GM12878 (cell line): ENCODE data around the gene HSPA2. TPM values are rescaled to one million over a fixed set of nuclear protein-coding genes. Genes with fewer than 3 reads are reported as not detected.

Experiments used
- BMI1 ChIP-seq: fragments of 450-650 bp; IDR thresholded peaks from 2 replicates; pipeline ENCODE4 v1.6.1; 2016; ENCODE audit warnings: mild to moderate bottlenecking, moderate library complexity, borderline replicate concordance
- CBFB ChIP-seq: IDR thresholded peaks from 2 replicates; pipeline ENCODE4 v1.6.1; 2016; ENCODE audit warnings: antibody characterized with exemption, low read depth
- CEBPB ChIP-seq, 2 experiments: fragments of 150-350 bp in 1 of 2; IDR thresholded peaks; 2 replicates each; pipeline ENCODE4 v1.6.1; 2012 to 2014; ENCODE audit warnings: low read depth in 2 of 2, low read length in 2 of 2, borderline replicate concordance in 1 of 2, inconsistent platforms in 1 of 2
- CHD1 ChIP-seq: IDR thresholded peaks from 2 replicates; pipeline ENCODE4 v1.6.1; 2012; ENCODE audit warnings: low read depth, low read length, improper control_type of control experiment
- CREM ChIP-seq: IDR thresholded peaks from 2 replicates; pipeline ENCODE4 v1.6.1; 2014; ENCODE audit warnings: antibody characterized with exemption, low read depth
- DPF2 ChIP-seq: fragments of 450-650 bp; IDR thresholded peaks from 2 replicates; pipeline ENCODE4 v1.6.1; 2017; ENCODE audit warnings: mild to moderate bottlenecking
- EGR1 ChIP-seq, 2 experiments: IDR thresholded peaks; 1 replicate in 1 of 2; 2 replicates in 1 of 2; pipeline ENCODE4 v1.6.1; 2011 to 2012; ENCODE audit warnings: low read depth in 2 of 2, low read length in 2 of 2, borderline replicate concordance in 1 of 2, mild to moderate bottlenecking in 1 of 2, moderate library complexity in 1 of 2
- ELK1 ChIP-seq: IDR thresholded peaks from 2 replicates; pipeline ENCODE4 v1.6.1; 2012; ENCODE audit warnings: low read depth, low read length, improper control_type of control experiment
- HDAC6 ChIP-seq: fragments of 200-600 bp; sonication (generic); IDR thresholded peaks from one replicate; pipeline ENCODE4 v1.8.0; 2017; ENCODE audit warnings: antibody characterized with exemption; ENCODE audit not compliant: unreplicated experiment
- HDGF ChIP-seq: fragments of 450-650 bp; IDR thresholded peaks from 2 replicates; pipeline ENCODE4 v1.6.1; 2016; ENCODE audit warnings: antibody characterized with exemption
- JUND ChIP-seq: IDR thresholded peaks from 2 replicates; pipeline ENCODE4 v1.6.1; 2012; ENCODE audit warnings: low read depth, mild to moderate bottlenecking, low read length, improper control_type of control experiment, moderate library complexity
- MTA2 ChIP-seq: fragments of 450-650 bp; IDR thresholded peaks from 2 replicates; pipeline ENCODE4 v1.6.1; 2016; ENCODE audit warnings: low read depth, mild to moderate bottlenecking, moderate library complexity
- MYC ChIP-seq: IDR thresholded peaks from 2 replicates; pipeline ENCODE4 v1.6.1; 2011; ENCODE audit warnings: mild to moderate bottlenecking, low read length, moderate library complexity, inconsistent platforms; ENCODE audit not compliant: insufficient read depth, insufficient replicate concordance, insufficient read length, severe bottlenecking
- PKNOX1 ChIP-seq: fragments of 450-650 bp; IDR thresholded peaks from 2 replicates; pipeline ENCODE4 v1.6.1; 2016; ENCODE audit warnings: mild to moderate bottlenecking
- PML ChIP-seq: IDR thresholded peaks from 2 replicates; pipeline ENCODE4 v1.6.1; 2012; ENCODE audit warnings: low read length, inconsistent platforms
- POU2F2 ChIP-seq: IDR thresholded peaks from 3 replicates; pipeline ENCODE4 v1.6.1; 2011; ENCODE audit warnings: low read depth, mild to moderate bottlenecking, low read length, borderline replicate concordance
- RAD51 ChIP-seq: fragments of 450-650 bp; IDR thresholded peaks from 2 replicates; pipeline ENCODE4 v1.6.1; 2016; ENCODE audit warnings: moderate library complexity, mild to moderate bottlenecking, inconsistent platforms
- SMAD5 ChIP-seq: IDR thresholded peaks from 2 replicates; pipeline ENCODE4 v1.6.1; 2016; ENCODE audit warnings: antibody characterized with exemption, low read depth
- TBL1XR1 ChIP-seq: IDR thresholded peaks from 2 replicates; pipeline ENCODE4 v1.6.1; 2012; ENCODE audit warnings: low read depth, low read length, improper control_type of control experiment
- ZBTB40 ChIP-seq: fragments of 450-650 bp; IDR thresholded peaks from 2 replicates; pipeline ENCODE4 v1.6.1; 2016; ENCODE audit warnings: mild to moderate bottlenecking, moderate library complexity, borderline replicate concordance
- ZNF217 ChIP-seq: fragments of 450-650 bp; IDR thresholded peaks from 2 replicates; pipeline ENCODE4 v1.6.1; 2017; ENCODE audit warnings: antibody characterized with exemption, mild to moderate bottlenecking
- ZNF622 ChIP-seq: fragments of 450-650 bp; IDR thresholded peaks from 2 replicates; pipeline ENCODE4 v1.6.1; 2017; ENCODE audit warnings: mild to moderate bottlenecking, inconsistent platforms
- polyA plus RNA-seq, 11 experiments: library from polyadenylated mRNA; depleted of rRNA in 4 of 11; unstranded in 6 of 11; stranded (reverse) in 5 of 11; fragments of >200 nt; fragmentation: Nextera tagmentation in 4 of 11; fragmentation: Illumina TruSeq in 1 of 11; extraction: Ambion mirVana in 4 of 11; extraction: Trizol in 1 of 11; gene quantifications; 1 replicate in 1 of 11; 2 replicates in 10 of 11; pipeline versions ENCODE4 v1.2.1 to v1.2.3, GENCODE V29; 2011 to 2016; ENCODE audit warnings: inconsistent platforms in 2 of 11, missing spikeins in 2 of 11, low read depth in 1 of 11
- total RNA-seq, 4 experiments: library from RNA; depleted of rRNA in 3 of 4; stranded (reverse); fragments of >200 nt in 3 of 4; fragmentation: Illumina TruSeq in 1 of 4; extraction: Trizol in 1 of 4; gene quantifications; 2 replicates each; pipeline versions ENCODE4 v1.2.1 to v1.2.3, GENCODE V29; 2013 to 2021

The HSPA2 gene
- total and polyA plus RNA-seq, 10 of the 15 experiments (the other 5 are each of a cell fraction or from before 2014, with no cell fraction given): 0.02 to 1.2 (median 0.65) TPM

DNA sequence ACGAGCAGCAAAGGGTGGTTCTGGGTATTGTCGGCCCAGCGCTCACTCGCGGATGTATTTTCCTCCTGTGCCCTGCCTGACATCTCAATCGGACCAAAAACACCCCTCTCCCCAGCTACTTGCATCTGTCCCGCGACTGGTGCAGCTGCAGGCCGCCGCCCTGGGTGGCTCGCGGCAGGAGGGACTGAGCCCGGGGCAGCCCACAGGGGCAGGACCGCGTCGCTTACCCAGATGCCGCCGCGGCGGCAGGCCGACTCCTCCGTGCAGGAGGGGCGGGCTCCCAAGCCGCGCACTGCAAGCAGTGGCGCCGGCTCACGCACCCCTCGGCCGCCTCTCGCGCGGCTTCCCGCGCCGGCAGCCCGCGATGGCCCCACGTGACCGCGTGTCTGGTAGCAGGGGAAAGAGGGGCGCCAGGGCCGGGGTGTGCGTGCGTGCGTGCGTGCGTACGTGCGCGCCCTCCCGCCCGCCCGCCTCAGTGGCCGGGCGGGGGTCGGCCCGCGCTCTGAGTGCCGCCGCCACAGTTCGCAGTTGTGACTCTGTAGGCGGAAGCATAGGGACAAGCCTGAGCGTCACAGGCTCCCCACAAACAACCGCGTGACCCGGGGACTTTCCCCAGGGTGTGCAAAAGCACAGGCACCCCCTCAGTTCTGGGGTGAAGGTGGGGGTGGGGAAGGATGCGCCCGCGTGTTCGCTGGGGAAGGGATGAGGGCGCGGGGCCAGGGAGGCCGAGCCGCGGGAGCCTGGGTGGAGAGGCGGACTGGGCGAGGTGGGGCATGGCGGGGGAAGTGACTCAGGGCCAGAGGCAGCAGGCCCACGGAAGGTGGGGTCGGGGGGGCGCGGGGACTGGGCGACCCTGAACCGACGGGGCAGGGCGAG, 36.9 kb upstream of the HSPA2 start, which contains the start of gene ZBTB25 (continued):
- TF ChIP-seq ZBTB40: no peak
- TF ChIP-seq POU2F2: peak; percentile 36; the same call in 1 of the 3 replicates
- no peak; the same call in 1 of the 2 replicates for TF ChIP-seq PKNOX1
- peak; percentile 75; the same call in 1 of the 2 replicates for TF ChIP-seq CREM
- TF ChIP-seq CHD1: peak; percentile 86; the same call in 1 of the 2 replicates
- TF ChIP-seq CEBPB (IDR thresholded peaks at IDR 0.05; ENCODE audit: borderline replicate concordance in 1 of 2, low read depth in 2 of 2, low read length in 2 of 2): no peak
- TF ChIP-seq TBL1XR1: peak; percentile 86
- no peak for TF ChIP-seq ZNF622
- TF ChIP-seq DPF2: 0 out of 2 replicates have a peak, but pooled peaks have one; percentile 20
- peak; percentile 58; the same call in 1 of the 2 replicates for TF ChIP-seq PML
- no peak for TF ChIP-seq JUND
- no peak; the same call in none of the 2 replicates for TF ChIP-seq HDGF
- TF ChIP-seq ELK1: no peak
- no peak for TF ChIP-seq HDAC6
- peak; percentile 52 to 57; a peak in 2 of 3 replicates for TF ChIP-seq EGR1 (IDR thresholded peaks at IDR 0.05; ENCODE audit: borderline replicate concordance in 1 of 2, low read depth in 2 of 2, low read length in 2 of 2)
- TF ChIP-seq RAD51: peak; percentile 67
- no peak for TF ChIP-seq ZNF217
- TF ChIP-seq MTA2: peak; percentile 43; the same call in 1 of the 2 replicates
- TF ChIP-seq CBFB: no peak
- TF ChIP-seq SMAD5: peak; percentile 21; the same call in 1 of the 2 replicates
- no peak for TF ChIP-seq BMI1
- peak; percentile 81 for TF ChIP-seq MYC
